GM12878 (cell line): ENCODE data around the gene AIP. TPM values are rescaled to one million over a fixed set of nuclear protein-coding genes. Genes with fewer than 3 reads are reported as not detected.
A peak's percentile ranks its signal among the peaks of the same experiment; 100 is the strongest.

Experiments used
- HDGF ChIP-seq: fragments of 450-650 bp; IDR thresholded peaks from 2 replicates; pipeline ENCODE4 v1.6.1; 2016; ENCODE audit warnings: antibody characterized with exemption
- KLF5 ChIP-seq: fragments of 450-650 bp; IDR thresholded peaks from 2 replicates; pipeline ENCODE4 v1.6.1; 2014; ENCODE audit warnings: mild to moderate bottlenecking; ENCODE audit not compliant: partially characterized antibody
- NR2F1 ChIP-seq: fragments of 450-650 bp; conservative IDR thresholded peaks from 2 replicates; pipeline ENCODE4 v1.6.1; 2017; ENCODE audit warnings: mild to moderate bottlenecking
- TCF7 ChIP-seq: IDR thresholded peaks from 2 replicates; pipeline ENCODE4 v1.6.1; 2014; ENCODE audit warnings: antibody characterized with exemption, borderline replicate concordance
- ZNF274 ChIP-seq: IDR thresholded peaks from one replicate; pipeline ENCODE4 v1.8.0; 2011; ENCODE audit not compliant: insufficient read length, insufficient read depth
- ZNF622 ChIP-seq: fragments of 450-650 bp; IDR thresholded peaks from 2 replicates; pipeline ENCODE4 v1.6.1; 2017; ENCODE audit warnings: mild to moderate bottlenecking, inconsistent platforms
- polyA plus RNA-seq, 11 experiments: library from polyadenylated mRNA; depleted of rRNA in 4 of 11; unstranded in 6 of 11; stranded (reverse) in 5 of 11; fragments of >200 nt; fragmentation: Nextera tagmentation in 4 of 11; fragmentation: Illumina TruSeq in 1 of 11; extraction: Ambion mirVana in 4 of 11; extraction: Trizol in 1 of 11; gene quantifications; 1 replicate in 1 of 11; 2 replicates in 10 of 11; pipeline versions ENCODE4 v1.2.1 to v1.2.3, GENCODE V29; 2011 to 2016; ENCODE audit warnings: inconsistent platforms in 2 of 11, missing spikeins in 2 of 11, low read depth in 1 of 11
- total RNA-seq, 4 experiments: library from RNA; depleted of rRNA in 3 of 4; stranded (reverse); fragments of >200 nt in 3 of 4; fragmentation: Illumina TruSeq in 1 of 4; extraction: Trizol in 1 of 4; gene quantifications; 2 replicates each; pipeline versions ENCODE4 v1.2.1 to v1.2.3, GENCODE V29; 2013 to 2021
- TF ChIP-seq, protein P1 (sequence below): fragments of 450-650 bp; conservative IDR thresholded peaks from 2 replicates; pipeline ENCODE4 v1.6.1; 2017; ENCODE audit warnings: mild to moderate bottlenecking, moderate library complexity
- TF ChIP-seq, protein P2 (sequence below): fragments of 450-650 bp; IDR thresholded peaks from 2 replicates; pipeline ENCODE4 v1.6.1; 2016; ENCODE audit warnings: mild to moderate bottlenecking, moderate library complexity, borderline replicate concordance
- TF ChIP-seq, protein P3 (sequence below): fragments of 450-650 bp; IDR thresholded peaks from 2 replicates; pipeline ENCODE4 v1.6.1; 2017; ENCODE audit warnings: mild to moderate bottlenecking, moderate library complexity
- TF ChIP-seq, protein P4 (sequence below): fragments of 450-650 bp; IDR thresholded peaks from 2 replicates; pipeline ENCODE4 v1.6.1; 2017; ENCODE audit warnings: mild to moderate bottlenecking
- TF ChIP-seq, protein P5 (sequence below): fragments of 450-650 bp; IDR thresholded peaks from 2 replicates; pipeline ENCODE4 v1.6.1; 2017; ENCODE audit warnings: antibody characterized with exemption, mild to moderate bottlenecking, moderate library complexity
- TF ChIP-seq, protein P6 (sequence below): fragments of 450-650 bp; IDR thresholded peaks from 2 replicates; pipeline ENCODE4 v1.6.1; 2016; ENCODE audit warnings: mild to moderate bottlenecking

AIP gene
- total and polyA plus RNA-seq, 10 of the 15 experiments (the other 5 are each of a cell fraction or from before 2014, with no cell fraction given): 12.6 to 164 (median 104) TPM

DNA sequence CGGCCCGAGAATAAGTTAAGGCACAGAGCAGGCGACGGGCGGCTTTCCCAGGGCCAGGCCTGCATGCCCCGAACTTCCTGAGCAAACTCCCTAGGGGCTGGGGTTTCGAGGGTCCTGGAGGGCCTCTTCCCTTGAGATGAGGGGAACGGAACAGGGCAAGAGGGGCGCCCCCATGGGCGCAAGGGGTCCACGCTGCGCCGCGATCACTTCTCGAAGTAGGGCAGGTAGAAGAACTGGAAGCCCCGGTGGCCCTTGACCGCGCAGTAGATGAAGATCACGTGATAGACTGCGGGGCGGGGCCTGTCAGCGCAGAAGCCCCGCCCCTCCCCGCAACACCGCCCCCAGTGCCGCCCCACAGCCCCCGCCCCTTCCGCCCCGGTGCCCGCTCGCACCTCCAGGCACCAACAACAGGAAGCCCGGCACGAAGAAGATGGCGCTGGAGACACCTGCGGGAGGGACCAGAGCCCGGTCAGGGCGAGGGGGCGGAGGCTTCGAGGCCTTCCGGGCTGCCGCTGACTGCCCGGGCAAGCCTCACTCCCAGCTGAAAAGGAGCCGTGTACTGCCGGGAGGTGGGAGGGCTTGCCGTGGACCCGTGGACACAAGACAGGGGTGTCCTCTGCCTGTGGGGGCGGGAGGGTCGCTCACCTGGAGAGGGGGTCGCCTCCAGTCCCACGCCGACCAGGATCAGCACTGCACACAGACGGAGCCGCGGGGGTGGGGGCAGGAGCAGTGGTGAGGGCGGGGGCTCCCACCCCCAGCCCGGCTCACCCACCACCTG, 18.2 kb upstream of the AIP start (continued):
- TF ChIP-seq, protein P1, sequence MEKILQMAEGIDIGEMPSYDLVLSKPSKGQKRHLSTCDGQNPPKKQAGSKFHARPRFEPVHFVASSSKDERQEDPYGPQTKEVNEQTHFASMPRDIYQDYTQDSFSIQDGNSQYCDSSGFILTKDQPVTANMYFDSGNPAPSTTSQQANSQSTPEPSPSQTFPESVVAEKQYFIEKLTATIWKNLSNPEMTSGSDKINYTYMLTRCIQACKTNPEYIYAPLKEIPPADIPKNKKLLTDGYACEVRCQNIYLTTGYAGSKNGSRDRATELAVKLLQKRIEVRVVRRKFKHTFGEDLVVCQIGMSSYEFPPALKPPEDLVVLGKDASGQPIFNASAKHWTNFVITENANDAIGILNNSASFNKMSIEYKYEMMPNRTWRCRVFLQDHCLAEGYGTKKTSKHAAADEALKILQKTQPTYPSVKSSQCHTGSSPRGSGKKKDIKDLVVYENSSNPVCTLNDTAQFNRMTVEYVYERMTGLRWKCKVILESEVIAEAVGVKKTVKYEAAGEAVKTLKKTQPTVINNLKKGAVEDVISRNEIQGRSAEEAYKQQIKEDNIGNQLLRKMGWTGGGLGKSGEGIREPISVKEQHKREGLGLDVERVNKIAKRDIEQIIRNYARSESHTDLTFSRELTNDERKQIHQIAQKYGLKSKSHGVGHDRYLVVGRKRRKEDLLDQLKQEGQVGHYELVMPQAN: no peak
- TF ChIP-seq TCF7: no peak
- TF ChIP-seq, protein P2, sequence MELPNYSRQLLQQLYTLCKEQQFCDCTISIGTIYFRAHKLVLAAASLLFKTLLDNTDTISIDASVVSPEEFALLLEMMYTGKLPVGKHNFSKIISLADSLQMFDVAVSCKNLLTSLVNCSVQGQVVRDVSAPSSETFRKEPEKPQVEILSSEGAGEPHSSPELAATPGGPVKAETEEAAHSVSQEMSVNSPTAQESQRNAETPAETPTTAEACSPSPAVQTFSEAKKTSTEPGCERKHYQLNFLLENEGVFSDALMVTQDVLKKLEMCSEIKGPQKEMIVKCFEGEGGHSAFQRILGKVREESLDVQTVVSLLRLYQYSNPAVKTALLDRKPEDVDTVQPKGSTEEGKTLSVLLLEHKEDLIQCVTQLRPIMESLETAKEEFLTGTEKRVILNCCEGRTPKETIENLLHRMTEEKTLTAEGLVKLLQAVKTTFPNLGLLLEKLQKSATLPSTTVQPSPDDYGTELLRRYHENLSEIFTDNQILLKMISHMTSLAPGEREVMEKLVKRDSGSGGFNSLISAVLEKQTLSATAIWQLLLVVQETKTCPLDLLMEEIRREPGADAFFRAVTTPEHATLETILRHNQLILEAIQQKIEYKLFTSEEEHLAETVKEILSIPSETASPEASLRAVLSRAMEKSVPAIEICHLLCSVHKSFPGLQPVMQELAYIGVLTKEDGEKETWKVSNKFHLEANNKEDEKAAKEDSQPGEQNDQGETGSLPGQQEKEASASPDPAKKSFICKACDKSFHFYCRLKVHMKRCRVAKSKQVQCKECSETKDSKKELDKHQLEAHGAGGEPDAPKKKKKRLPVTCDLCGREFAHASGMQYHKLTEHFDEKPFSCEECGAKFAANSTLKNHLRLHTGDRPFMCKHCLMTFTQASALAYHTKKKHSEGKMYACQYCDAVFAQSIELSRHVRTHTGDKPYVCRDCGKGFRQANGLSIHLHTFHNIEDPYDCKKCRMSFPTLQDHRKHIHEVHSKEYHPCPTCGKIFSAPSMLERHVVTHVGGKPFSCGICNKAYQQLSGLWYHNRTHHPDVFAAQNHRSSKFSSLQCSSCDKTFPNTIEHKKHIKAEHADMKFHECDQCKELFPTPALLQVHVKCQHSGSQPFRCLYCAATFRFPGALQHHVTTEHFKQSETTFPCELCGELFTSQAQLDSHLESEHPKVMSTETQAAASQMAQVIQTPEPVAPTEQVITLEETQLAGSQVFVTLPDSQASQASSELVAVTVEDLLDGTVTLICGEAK: no peak
- peak; percentile 78; the same call in 1 of the 2 replicates for TF ChIP-seq NR2F1
- TF ChIP-seq, protein P3, sequence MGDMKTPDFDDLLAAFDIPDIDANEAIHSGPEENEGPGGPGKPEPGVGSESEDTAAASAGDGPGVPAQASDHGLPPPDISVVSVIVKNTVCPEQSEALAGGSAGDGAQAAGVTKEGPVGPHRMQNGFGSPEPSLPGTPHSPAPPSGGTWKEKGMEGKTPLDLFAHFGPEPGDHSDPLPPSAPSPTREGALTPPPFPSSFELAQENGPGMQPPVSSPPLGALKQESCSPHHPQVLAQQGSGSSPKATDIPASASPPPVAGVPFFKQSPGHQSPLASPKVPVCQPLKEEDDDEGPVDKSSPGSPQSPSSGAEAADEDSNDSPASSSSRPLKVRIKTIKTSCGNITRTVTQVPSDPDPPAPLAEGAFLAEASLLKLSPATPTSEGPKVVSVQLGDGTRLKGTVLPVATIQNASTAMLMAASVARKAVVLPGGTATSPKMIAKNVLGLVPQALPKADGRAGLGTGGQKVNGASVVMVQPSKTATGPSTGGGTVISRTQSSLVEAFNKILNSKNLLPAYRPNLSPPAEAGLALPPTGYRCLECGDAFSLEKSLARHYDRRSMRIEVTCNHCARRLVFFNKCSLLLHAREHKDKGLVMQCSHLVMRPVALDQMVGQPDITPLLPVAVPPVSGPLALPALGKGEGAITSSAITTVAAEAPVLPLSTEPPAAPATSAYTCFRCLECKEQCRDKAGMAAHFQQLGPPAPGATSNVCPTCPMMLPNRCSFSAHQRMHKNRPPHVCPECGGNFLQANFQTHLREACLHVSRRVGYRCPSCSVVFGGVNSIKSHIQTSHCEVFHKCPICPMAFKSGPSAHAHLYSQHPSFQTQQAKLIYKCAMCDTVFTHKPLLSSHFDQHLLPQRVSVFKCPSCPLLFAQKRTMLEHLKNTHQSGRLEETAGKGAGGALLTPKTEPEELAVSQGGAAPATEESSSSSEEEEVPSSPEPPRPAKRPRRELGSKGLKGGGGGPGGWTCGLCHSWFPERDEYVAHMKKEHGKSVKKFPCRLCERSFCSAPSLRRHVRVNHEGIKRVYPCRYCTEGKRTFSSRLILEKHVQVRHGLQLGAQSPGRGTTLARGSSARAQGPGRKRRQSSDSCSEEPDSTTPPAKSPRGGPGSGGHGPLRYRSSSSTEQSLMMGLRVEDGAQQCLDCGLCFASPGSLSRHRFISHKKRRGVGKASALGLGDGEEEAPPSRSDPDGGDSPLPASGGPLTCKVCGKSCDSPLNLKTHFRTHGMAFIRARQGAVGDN: peak; percentile 85
- no peak for TF ChIP-seq ZNF274
- TF ChIP-seq, protein P4, sequence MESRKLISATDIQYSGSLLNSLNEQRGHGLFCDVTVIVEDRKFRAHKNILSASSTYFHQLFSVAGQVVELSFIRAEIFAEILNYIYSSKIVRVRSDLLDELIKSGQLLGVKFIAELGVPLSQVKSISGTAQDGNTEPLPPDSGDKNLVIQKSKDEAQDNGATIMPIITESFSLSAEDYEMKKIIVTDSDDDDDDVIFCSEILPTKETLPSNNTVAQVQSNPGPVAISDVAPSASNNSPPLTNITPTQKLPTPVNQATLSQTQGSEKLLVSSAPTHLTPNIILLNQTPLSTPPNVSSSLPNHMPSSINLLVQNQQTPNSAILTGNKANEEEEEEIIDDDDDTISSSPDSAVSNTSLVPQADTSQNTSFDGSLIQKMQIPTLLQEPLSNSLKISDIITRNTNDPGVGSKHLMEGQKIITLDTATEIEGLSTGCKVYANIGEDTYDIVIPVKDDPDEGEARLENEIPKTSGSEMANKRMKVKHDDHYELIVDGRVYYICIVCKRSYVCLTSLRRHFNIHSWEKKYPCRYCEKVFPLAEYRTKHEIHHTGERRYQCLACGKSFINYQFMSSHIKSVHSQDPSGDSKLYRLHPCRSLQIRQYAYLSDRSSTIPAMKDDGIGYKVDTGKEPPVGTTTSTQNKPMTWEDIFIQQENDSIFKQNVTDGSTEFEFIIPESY: no peak
- no peak for TF ChIP-seq ZNF622
- TF ChIP-seq, protein P5, sequence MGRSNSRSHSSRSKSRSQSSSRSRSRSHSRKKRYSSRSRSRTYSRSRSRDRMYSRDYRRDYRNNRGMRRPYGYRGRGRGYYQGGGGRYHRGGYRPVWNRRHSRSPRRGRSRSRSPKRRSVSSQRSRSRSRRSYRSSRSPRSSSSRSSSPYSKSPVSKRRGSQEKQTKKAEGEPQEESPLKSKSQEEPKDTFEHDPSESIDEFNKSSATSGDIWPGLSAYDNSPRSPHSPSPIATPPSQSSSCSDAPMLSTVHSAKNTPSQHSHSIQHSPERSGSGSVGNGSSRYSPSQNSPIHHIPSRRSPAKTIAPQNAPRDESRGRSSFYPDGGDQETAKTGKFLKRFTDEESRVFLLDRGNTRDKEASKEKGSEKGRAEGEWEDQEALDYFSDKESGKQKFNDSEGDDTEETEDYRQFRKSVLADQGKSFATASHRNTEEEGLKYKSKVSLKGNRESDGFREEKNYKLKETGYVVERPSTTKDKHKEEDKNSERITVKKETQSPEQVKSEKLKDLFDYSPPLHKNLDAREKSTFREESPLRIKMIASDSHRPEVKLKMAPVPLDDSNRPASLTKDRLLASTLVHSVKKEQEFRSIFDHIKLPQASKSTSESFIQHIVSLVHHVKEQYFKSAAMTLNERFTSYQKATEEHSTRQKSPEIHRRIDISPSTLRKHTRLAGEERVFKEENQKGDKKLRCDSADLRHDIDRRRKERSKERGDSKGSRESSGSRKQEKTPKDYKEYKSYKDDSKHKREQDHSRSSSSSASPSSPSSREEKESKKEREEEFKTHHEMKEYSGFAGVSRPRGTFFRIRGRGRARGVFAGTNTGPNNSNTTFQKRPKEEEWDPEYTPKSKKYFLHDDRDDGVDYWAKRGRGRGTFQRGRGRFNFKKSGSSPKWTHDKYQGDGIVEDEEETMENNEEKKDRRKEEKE: no peak
- TF ChIP-seq HDGF: peak; percentile 70; the same call in 1 of the 2 replicates
- TF ChIP-seq, protein P6, sequence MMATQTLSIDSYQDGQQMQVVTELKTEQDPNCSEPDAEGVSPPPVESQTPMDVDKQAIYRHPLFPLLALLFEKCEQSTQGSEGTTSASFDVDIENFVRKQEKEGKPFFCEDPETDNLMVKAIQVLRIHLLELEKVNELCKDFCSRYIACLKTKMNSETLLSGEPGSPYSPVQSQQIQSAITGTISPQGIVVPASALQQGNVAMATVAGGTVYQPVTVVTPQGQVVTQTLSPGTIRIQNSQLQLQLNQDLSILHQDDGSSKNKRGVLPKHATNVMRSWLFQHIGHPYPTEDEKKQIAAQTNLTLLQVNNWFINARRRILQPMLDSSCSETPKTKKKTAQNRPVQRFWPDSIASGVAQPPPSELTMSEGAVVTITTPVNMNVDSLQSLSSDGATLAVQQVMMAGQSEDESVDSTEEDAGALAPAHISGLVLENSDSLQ: peak; percentile 43; the same call in 1 of the 2 replicates
- no peak for TF ChIP-seq KLF5
